Thoracic aorta (tissue), 2 donors: Measurements from ENCODE around the gene MYZAP. TPM values are rescaled to one million over a fixed set of nuclear protein-coding genes. Genes with fewer than 3 reads are reported as not detected.

Experiments used
- ATAC-seq: fragments of 150-250 bp; one replicate; pipeline ENCODE4 v1.8.0; 2017; ENCODE audit warnings: low read depth; ENCODE audit not compliant: insufficient number of reproducible peaks, low FRiP score
- DNase-seq: peaks from one replicate; pipeline ENCODE4 v3.0.0-alpha.2; 2020; ENCODE audit warnings: low spot score
- H3K27ac ChIP-seq, 2 donors: fragments of 200-600 bp; sonication (generic); 1 replicate in 1 of 2; 2 replicates in 1 of 2; pipeline ENCODE4 v1.5.1; 2016; ENCODE audit warnings: mild to moderate bottlenecking in 2 of 2, moderate library complexity in 2 of 2
- H3K27me3 ChIP-seq: fragments of 200-600 bp; sonication (generic); replicated peaks from 2 replicates; pipeline ENCODE4 v1.6.0; 2016; ENCODE audit warnings: mild to moderate bottlenecking; ENCODE audit not compliant: insufficient read depth
- H3K36me3 ChIP-seq: fragments of 200-600 bp; sonication (generic); one replicate; pipeline ENCODE4 v1.5.1; 2016
- H3K4me1 ChIP-seq, 2 donors: fragments of 200-600 bp; sonication (generic); 1 replicate in 1 of 2; 2 replicates in 1 of 2; pipeline versions ENCODE4 v1.5.1 to v1.6.0; 2016; ENCODE audit warnings: low read depth in 2 of 2, mild to moderate bottlenecking in 1 of 2; ENCODE audit not compliant: control insufficient read depth in 1 of 2
- H3K4me3 ChIP-seq: fragments of 200-600 bp; sonication (generic); 2 replicates; pipeline ENCODE4 v1.5.1; 2016; ENCODE audit warnings: mild to moderate bottlenecking
- H3K9me3 ChIP-seq: fragments of 200-600 bp; sonication (generic); 2 replicates; pipeline ENCODE4 v1.5.1; 2016
- CTCF ChIP-seq: fragments of 200-600 bp; sonication (generic); IDR thresholded peaks from one replicate; pipeline ENCODE4 v1.5.1; 2019; ENCODE audit warnings: antibody characterized with exemption
- total RNA-seq, 2 donors: library from RNA; depleted of rRNA; stranded (reverse); fragments of >200 nt; gene quantifications; one replicate each; pipeline versions ENCODE4 v1.1.0 to v1.2.3, GENCODE V29; 2016

The MYZAP gene
- total RNA-seq, 2 donors from 2014 or later: 3.8 to 6.8 TPM

GRCh38 chr15:57606048-57606447 lies 14.3 kb downstream of the MYZAP start:
- DNase-seq (no peak), ATAC-seq (no peak)
- no peaks in the 10 kb centered on the region for H3K27me3 ChIP-seq
- H3K4me3 ChIP-seq: no peak overlapping the region
- no peak for TF ChIP-seq CTCF
- H3K27ac ChIP-seq: no peak overlapping the region
- H3K4me1 ChIP-seq: no peaks in the 10 kb centered on the region
- H3K9me3 ChIP-seq: no peaks in the 10 kb centered on the region
- H3K36me3 ChIP-seq: no peaks in the 10 kb centered on the region

GRCh38 chr15:57606816-57607215 lies 15.1 kb downstream of the MYZAP start:
- Histone ChIP-seq H3K27ac (no peak overlapping the region), H3K4me3 (no peak overlapping the region), H3K36me3 (no peaks in the 10 kb centered on the region), H3K9me3 (no peaks in the 10 kb centered on the region), H3K27me3 (no peaks in the 10 kb centered on the region), H3K4me1 (peaks cover 0 to 6% of the 10 kb centered on the region in 2 donors)
- ATAC-seq: no peak
- no peak for DNase-seq
- no peak for TF ChIP-seq CTCF

- Histone ChIP-seq H3K27ac (no peak overlapping the region), H3K4me1 (peaks cover 0 to 14% of the 10 kb centered on the region in 2 donors), H3K4me3 (no peak overlapping the region), H3K36me3 (no peaks in the 10 kb centered on the region), H3K27me3 (no peaks in the 10 kb centered on the region), H3K9me3 (no peaks in the 10 kb centered on the region)
- DNase-seq (no peak), ATAC-seq (no peak)
- TF ChIP-seq CTCF: no peak
Measured at GRCh38 chr15:57607570-57608000, 15.9 kb downstream of the MYZAP start.

- TF ChIP-seq CTCF: no peak
- DNase-seq: no peak
Measured at GRCh38 chr15:57609805-57610529, 18.3 kb downstream of the MYZAP start.

GRCh38 chr15:57611123-57611522 lies 19.4 kb downstream of the MYZAP start:
- ATAC-seq (no peak), DNase-seq (no peak)
- peak overlapping the region in 1 of 2 donors; percentile 13 for H3K27ac ChIP-seq
- H3K36me3 ChIP-seq: no peaks in the 10 kb centered on the region
- H3K9me3 ChIP-seq: no peaks in the 10 kb centered on the region
- TF ChIP-seq CTCF: no peak
- no peaks in the 10 kb centered on the region for H3K27me3 ChIP-seq
- H3K4me1 ChIP-seq: peaks cover 0 to 14% of the 10 kb centered on the region in 2 donors
- no peak overlapping the region for H3K4me3 ChIP-seq

More at GRCh38 chr15:57609805-57610529, 18.3 kb downstream of the MYZAP start:
- Histone ChIP-seq H3K27ac (no peak overlapping the region), H3K36me3 (no peaks in the 10 kb centered on the region), H3K4me1 (peaks cover 0 to 14% of the 10 kb centered on the region in 2 donors), H3K27me3 (no peaks in the 10 kb centered on the region), H3K4me3 (no peak overlapping the region), H3K9me3 (no peaks in the 10 kb centered on the region)
- peak; percentile 40 for ATAC-seq
